Measurements from ENCODE around the gene MRPL14. TPM values are rescaled to one million over a fixed set of nuclear protein-coding genes. Genes with fewer than 3 reads are reported as not detected.

The MRPL14 gene
- total RNA-seq, 1 donor from 2014 or later: 30.4 TPM

DNA sequence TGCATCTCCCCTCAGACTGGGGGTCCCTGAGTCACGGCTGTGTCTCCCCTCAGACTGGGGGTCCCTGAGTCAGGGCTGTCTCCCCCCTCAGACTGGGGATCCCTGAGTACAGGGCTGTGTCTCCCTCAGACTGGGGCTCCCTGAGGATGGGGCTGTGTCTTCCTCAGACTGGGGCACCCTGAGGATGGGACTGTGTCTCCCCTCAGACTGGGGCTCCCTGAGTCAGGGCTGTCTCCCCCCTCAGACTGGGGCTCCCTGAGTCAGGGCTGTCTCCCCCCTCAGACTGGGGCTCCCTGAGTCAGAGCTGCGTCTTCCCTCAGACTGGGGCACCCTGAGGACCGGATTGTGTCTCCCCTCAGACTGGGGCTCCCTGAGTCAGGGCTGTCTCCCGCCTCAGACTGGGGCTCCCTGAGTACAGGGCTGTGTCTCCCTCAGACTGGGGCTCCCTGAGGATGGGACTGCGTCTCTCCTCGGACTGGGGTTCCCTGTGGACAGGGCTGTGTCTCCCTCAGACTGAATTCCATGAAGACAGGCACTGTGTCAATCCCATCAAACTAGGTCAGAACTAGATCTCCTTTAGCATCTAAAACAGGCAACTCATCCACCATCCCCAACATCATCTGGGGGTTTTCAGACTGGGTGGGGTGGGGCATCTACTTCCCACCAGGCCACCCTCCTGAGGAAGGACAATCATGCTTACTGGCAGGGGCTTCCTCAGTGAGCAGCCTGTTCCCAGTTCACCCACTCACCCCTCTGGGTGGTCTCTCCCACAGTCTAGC, 60.7 kb downstream of the MRPL14 start:
- no peak for DNase-seq (ENCODE audit: low spot score)

GRCh38 chr6:44065443-44066140, 61.7 kb downstream of the MRPL14 start:
- no peak for DNase-seq (ENCODE audit: low spot score)

DNA sequence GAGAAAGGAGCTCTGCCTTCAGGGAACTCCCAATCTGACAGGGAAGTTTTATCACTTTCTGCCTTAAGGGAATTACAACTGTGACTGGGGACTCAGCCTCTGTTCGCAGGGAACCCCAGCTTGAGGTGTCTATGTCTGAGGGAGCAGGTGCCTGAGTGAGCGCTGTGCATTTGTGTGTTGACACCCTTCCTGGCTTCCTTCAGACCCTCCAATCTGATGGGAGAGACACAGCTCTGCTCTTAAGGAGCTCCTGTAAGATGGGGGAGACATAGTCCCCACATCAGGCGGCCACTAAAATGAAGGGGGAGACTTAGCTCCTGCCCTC, 62.3 kb downstream of the MRPL14 start:
- no peak for DNase-seq (ENCODE audit: low spot score)

DNA sequence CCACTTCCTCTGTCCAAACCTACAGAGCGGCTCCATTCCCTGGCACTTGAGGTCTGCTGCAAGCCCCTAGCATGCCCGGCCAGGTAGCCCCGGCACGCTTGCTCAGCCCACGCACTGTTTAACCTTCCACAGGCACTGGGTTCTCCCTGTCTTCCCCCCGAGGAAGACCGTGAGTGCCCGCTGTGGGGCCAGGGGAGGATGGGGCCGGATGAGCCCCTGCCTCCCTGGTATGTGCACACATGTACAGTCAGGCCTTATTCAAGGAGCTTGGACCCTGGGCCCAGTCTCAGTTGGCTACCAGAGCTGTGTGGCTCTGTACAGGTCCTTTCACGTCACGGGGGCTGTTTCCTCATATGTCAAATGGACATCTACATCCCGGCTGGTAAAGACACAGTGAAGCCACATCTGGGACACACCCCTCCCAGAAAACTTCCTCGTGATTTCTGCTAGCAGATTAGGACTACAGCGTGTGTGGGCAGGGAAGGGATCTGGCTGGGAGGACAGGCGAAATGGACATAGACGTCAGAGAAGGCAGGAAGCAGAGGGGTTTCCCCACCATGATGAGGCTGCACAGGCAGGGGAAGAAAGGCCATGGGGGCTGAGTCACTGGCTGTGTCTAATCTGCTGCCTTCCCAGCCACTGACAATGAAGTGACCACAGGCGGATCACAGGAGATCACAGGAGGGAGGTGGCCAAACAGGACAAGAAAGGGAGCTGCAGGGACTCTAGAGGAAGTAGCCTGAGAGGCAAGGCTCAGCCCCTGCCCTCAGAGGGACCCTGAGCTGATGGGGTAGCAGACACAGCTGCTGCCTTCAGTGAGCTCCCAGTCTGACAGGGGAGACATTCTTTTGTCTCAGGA, 62.9 kb downstream of the MRPL14 start:
- no peak for DNase-seq (ENCODE audit: low spot score)

DNA sequence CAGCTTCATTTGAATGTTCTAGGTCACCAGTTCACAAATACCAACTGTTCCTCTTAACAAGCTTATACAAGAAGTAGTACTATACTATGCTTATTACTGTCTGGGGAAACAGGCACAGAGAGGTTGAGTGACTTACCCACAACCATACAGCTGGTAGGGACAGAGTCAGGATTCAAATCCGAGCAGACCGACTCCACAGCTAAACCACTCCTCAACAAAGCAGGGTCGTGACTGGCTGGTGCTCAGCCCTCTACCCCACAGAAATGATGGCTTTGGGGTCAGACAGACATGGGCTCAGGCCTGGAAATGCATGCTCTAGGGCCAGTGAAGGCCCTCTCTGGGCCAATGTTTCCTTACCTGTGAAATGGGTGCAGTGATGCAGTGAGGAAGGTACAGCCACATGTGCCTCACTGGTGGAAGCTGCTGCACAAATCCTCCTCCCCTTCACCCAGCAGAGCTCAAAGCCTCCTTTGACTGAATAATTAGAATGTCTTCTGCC, 63.6 kb downstream of the MRPL14 start:
- no peak for DNase-seq (ENCODE audit: low spot score)

Other genes starting within 250 kb of the MRPL14 start
- 32.7 TPM for gene TMEM63B, start 102 bp upstream of the MRPL14 start, total RNA-seq
- 2.1 TPM for gene CAPN11, start 31.4 kb upstream of the MRPL14 start, total RNA-seq
- gene MYMX, start 89.5 kb upstream of the MRPL14 start, total RNA-seq: not detected
- 58.1 TPM for gene SLC29A1, start 96.1 kb upstream of the MRPL14 start, total RNA-seq
- 936 TPM for gene HSP90AB1, start 119.6 kb upstream of the MRPL14 start, total RNA-seq
- gene SLC35B2, start 130.1 kb upstream of the MRPL14 start, total RNA-seq: 33.6 TPM
- 8.0 TPM for gene NFKBIE, start 138.1 kb upstream of the MRPL14 start, total RNA-seq
- gene TMEM151B, start 143.0 kb upstream of the MRPL14 start, total RNA-seq: not detected
- 17.4 TPM for gene AARS2, start 185.9 kb upstream of the MRPL14 start, total RNA-seq
- not detected for gene SPATS1, start 215.2 kb upstream of the MRPL14 start, total RNA-seq

Measured in ureter (tissue), 1 donor.